HG03060 (cell line): Measurements from ENCODE around the gene FARS2.

Source experiments
- ATAC-seq: cut with Tn5 transposase; IDR thresholded peaks from one replicate; pipeline ENCODE4 v1.9.1; 2021; ENCODE audit warnings: low read depth, moderate number of reproducible peaks; ENCODE audit not compliant: unreplicated experiment

FARS2 gene

GRCh38 chr6:5412663-5413062, 151.3 kb downstream of the FARS2 start:
- ATAC-seq = no peak

- no peak for ATAC-seq
These were observed 154.9 kb downstream of the FARS2 start for GRCh38 chr6:5416250-5416649.

- ATAC-seq = no peak
These were observed 161.1 kb downstream of the FARS2 start for GRCh38 chr6:5422321-5422915.

GRCh38 chr6:5423251-5423650, 161.9 kb downstream of the FARS2 start:
- no peak for ATAC-seq

GRCh38 chr6:5424726-5425125, 163.4 kb downstream of the FARS2 start:
- no peak for ATAC-seq

GRCh38 chr6:5425267-5425666, 164.0 kb downstream of the FARS2 start:
- no peak for ATAC-seq

GRCh38 chr6:5425797-5426196, 164.5 kb downstream of the FARS2 start:
- ATAC-seq = no peak

- no peak for ATAC-seq
These were observed 166.3 kb downstream of the FARS2 start for GRCh38 chr6:5427586-5427985.

GRCh38 chr6:5433324-5433723, 172.0 kb downstream of the FARS2 start:
- ATAC-seq = no peak

GRCh38 chr6:5435449-5435848, 174.1 kb downstream of the FARS2 start:
- ATAC-seq = no peak

GRCh38 chr6:5438922-5439584, 177.7 kb downstream of the FARS2 start:
- no peak for ATAC-seq

GRCh38 chr6:5439749-5440148, 178.4 kb downstream of the FARS2 start:
- no peak for ATAC-seq

- no peak for ATAC-seq
These were observed 181.0 kb downstream of the FARS2 start for GRCh38 chr6:5442319-5442718.

GRCh38 chr6:5442916-5443315, 181.6 kb downstream of the FARS2 start:
- no peak for ATAC-seq

GRCh38 chr6:5443491-5443890, 182.2 kb downstream of the FARS2 start:
- ATAC-seq = no peak

GRCh38 chr6:5446362-5447075, 185.2 kb downstream of the FARS2 start:
- ATAC-seq = no peak

- ATAC-seq = no peak
These were observed 186.6 kb downstream of the FARS2 start for GRCh38 chr6:5447921-5448320.

GRCh38 chr6:5450073-5450472, 188.8 kb downstream of the FARS2 start:
- no peak for ATAC-seq

- ATAC-seq = no peak
These were observed 192.2 kb downstream of the FARS2 start for GRCh38 chr6:5453546-5453945.

GRCh38 chr6:5455142-5455541, 193.8 kb downstream of the FARS2 start:
- ATAC-seq = no peak

GRCh38 chr6:5457041-5457440, 195.7 kb downstream of the FARS2 start:
- ATAC-seq = no peak
